Mucosa of rectum (tissue), 2 donors: ENCODE results near the gene CACNA2D2.

Source experiments
- H3K27ac ChIP-seq, 2 donors: one replicate each; pipeline ENCODE4 v1.7.0; 2013; ENCODE audit warnings: inconsistent platforms in 2 of 2, low read depth in 2 of 2, low read length in 2 of 2
- H3K27me3 ChIP-seq, 2 donors: one replicate each; pipeline ENCODE4 v1.7.0; 2013; ENCODE audit warnings: low read length in 2 of 2; ENCODE audit not compliant: control insufficient read depth in 2 of 2, insufficient read depth in 2 of 2
- H3K36me3 ChIP-seq, 2 donors: one replicate each; pipeline ENCODE4 v1.7.0; 2013; ENCODE audit warnings: low read length in 2 of 2; ENCODE audit not compliant: control insufficient read depth in 2 of 2, insufficient read depth in 2 of 2
- H3K4me1 ChIP-seq, 2 donors: one replicate each; pipeline ENCODE4 v1.7.0; 2013; ENCODE audit warnings: low read length in 2 of 2, mild to moderate bottlenecking in 1 of 2; ENCODE audit not compliant: control insufficient read depth in 2 of 2, insufficient read depth in 2 of 2
- H3K4me3 ChIP-seq, 2 donors: one replicate each; pipeline ENCODE4 v1.7.0; 2013; ENCODE audit warnings: low read length in 2 of 2
- H3K9ac ChIP-seq, 2 donors: one replicate each; pipeline ENCODE4 v1.7.0; 2013; ENCODE audit warnings: low read length in 2 of 2, low read depth in 1 of 2, mild to moderate bottlenecking in 1 of 2
- H3K9me3 ChIP-seq, 2 donors: one replicate each; pipeline ENCODE4 v1.7.0; 2013; ENCODE audit warnings: low read length in 2 of 2; ENCODE audit not compliant: control insufficient read depth in 2 of 2
- donor health status: healthy.
- donor health status: Normal muscosa, but diverticular disease.

CACNA2D2 gene

GRCh38 chr3:50318163-50318562, 185.3 kb downstream of the CACNA2D2 start:
- Histone ChIP-seq H3K4me1 (peaks cover 55 to 60% of the 10 kb centered on the region in 2 donors), H3K4me3 (peak overlapping the region in 1 of 2 donors; percentile 29), H3K27ac (peak overlapping the region; percentile 97 to 98), H3K36me3 (peaks cover 2 to 8% of the 10 kb centered on the region in 2 donors), H3K9me3 (no peaks in the 10 kb centered on the region), H3K9ac (peak overlapping the region; percentile 41 to 82), H3K27me3 (no peaks in the 10 kb centered on the region)

GRCh38 chr3:50317300-50317699, 186.1 kb downstream of the CACNA2D2 start:
- Histone ChIP-seq H3K9me3 (no peaks in the 10 kb centered on the region), H3K27me3 (no peaks in the 10 kb centered on the region), H3K36me3 (peaks cover 2 to 8% of the 10 kb centered on the region in 2 donors), H3K27ac (peak overlapping the region; percentile 97 to 98), H3K9ac (peak overlapping the region; percentile 71 to 82), H3K4me1 (peaks cover 53 to 54% of the 10 kb centered on the region in 2 donors), H3K4me3 (peak overlapping the region; percentile 23 to 34)

- Histone ChIP-seq H3K36me3 (peaks cover 2 to 8% of the 10 kb centered on the region in 2 donors), H3K27me3 (no peaks in the 10 kb centered on the region), H3K27ac (peak overlapping the region; percentile 97 to 98), H3K9me3 (no peaks in the 10 kb centered on the region), H3K9ac (peak overlapping the region; percentile 71 to 82), H3K4me3 (peak overlapping the region; percentile 23 to 34), H3K4me1 (peaks cover 47 to 49% of the 10 kb centered on the region in 2 donors)
These were observed 186.7 kb downstream of the CACNA2D2 start for GRCh38 chr3:50316657-50317242.

GRCh38 chr3:50314816-50315215, 188.6 kb downstream of the CACNA2D2 start:
- Histone ChIP-seq H3K4me3 (no peak overlapping the region), H3K4me1 (peaks cover 36 to 39% of the 10 kb centered on the region in 2 donors), H3K27me3 (no peaks in the 10 kb centered on the region), H3K9ac (no peak overlapping the region), H3K9me3 (no peaks in the 10 kb centered on the region), H3K27ac (no peak overlapping the region), H3K36me3 (peaks cover 2 to 8% of the 10 kb centered on the region in 2 donors)

- peaks cover 2 to 3% of the 10 kb centered on the region in 2 donors for H3K36me3 ChIP-seq
- no peak overlapping the region for H3K4me3 ChIP-seq
- no peak overlapping the region for H3K27ac ChIP-seq
- no peaks in the 10 kb centered on the region for H3K9me3 ChIP-seq
- H3K27me3 ChIP-seq = no peaks in the 10 kb centered on the region
- no peak overlapping the region for H3K9ac ChIP-seq
- H3K4me1 ChIP-seq = peaks cover 31 to 35% of the 10 kb centered on the region in 2 donors
These were observed 189.1 kb downstream of the CACNA2D2 start for GRCh38 chr3:50314342-50314741.
